HAP-1 (cell line): Measurements from ENCODE around the gene NDOR1.

Experiments
- DNase-seq, 2 experiments: peaks; one replicate each; pipeline ENCODE4 v3.0.0-alpha.2; 2016 to 2020; ENCODE audit warnings: low spot score in 2 of 2
- H3K27me3 ChIP-seq: fragments of 250-450 bp; sonication (Bioruptor Pico); 2 replicates; pipeline ENCODE4 v1.5.1; 2020; ENCODE audit warnings: low read depth, mild to moderate bottlenecking, moderate library complexity
- H3K36me3 ChIP-seq: fragments of 250-450 bp; sonication (Bioruptor Pico); replicated peaks from 2 replicates; pipeline ENCODE4 v1.5.1; 2020; ENCODE audit warnings: mild to moderate bottlenecking
- H3K4me1 ChIP-seq: fragments of 250-450 bp; sonication (Bioruptor Pico); 2 replicates; pipeline ENCODE4 v1.5.1; 2020; ENCODE audit warnings: mild to moderate bottlenecking
- H3K4me3 ChIP-seq: fragments of 250-450 bp; sonication (Bioruptor Pico); 2 replicates; pipeline ENCODE4 v1.5.1; 2020; ENCODE audit warnings: mild to moderate bottlenecking, moderate library complexity
- H3K9me3 ChIP-seq: fragments of 250-450 bp; sonication (Bioruptor Pico); 2 replicates; pipeline ENCODE4 v1.5.1; 2020; ENCODE audit warnings: mild to moderate bottlenecking, moderate library complexity
- in situ Hi-C: fragments of 300-500 bp; cut with MboI; formaldehyde crosslinking; loops from 3 replicates; pipeline ENCODE4 v1.14.3; 2020; ENCODE audit warnings: low sequenced_read_pairs, inconsistent platforms, mixed read lengths

NDOR1 gene

GRCh38 chr9:137220317-137221094 lies 15.0 kb downstream of the NDOR1 start:
- Histone ChIP-seq H3K36me3 (peaks cover 6% of the 10 kb centered on the region), H3K4me3 (no peak overlapping the region), H3K27me3 (no peaks in the 10 kb centered on the region), H3K4me1 (peaks cover 11% of the 10 kb centered on the region), H3K9me3 (no peaks in the 10 kb centered on the region)
- DNase-seq: no peak
- in situ Hi-C loops: no loop called here

- Histone ChIP-seq H3K36me3 (no peaks in the 10 kb centered on the region; the same call in none of the 2 replicates), H3K27me3 (no peaks in the 10 kb centered on the region), H3K9me3 (no peaks in the 10 kb centered on the region), H3K4me1 (peaks cover 11% of the 10 kb centered on the region), H3K4me3 (peak overlapping the region; percentile 41; the same call in 1 of the 2 replicates)
- DNase-seq: no peak
- in situ Hi-C loops: no loop called here
Measured at GRCh38 chr9:137221095-137221505, 15.6 kb downstream of the NDOR1 start.

- DNase-seq: peak in 1 of 2 experiments; percentile 62
- Histone ChIP-seq H3K27me3 (no peaks in the 10 kb centered on the region), H3K4me3 (peak overlapping the region; percentile 41), H3K9me3 (no peaks in the 10 kb centered on the region), H3K4me1 (peaks cover 11% of the 10 kb centered on the region), H3K36me3 (no peaks in the 10 kb centered on the region; the same call in none of the 2 replicates)
- in situ Hi-C loops: no loop called here
Measured at GRCh38 chr9:137221506-137222111, 16.1 kb downstream of the NDOR1 start.

- Histone ChIP-seq H3K27me3 (no peaks in the 10 kb centered on the region), H3K4me1 (peaks cover 11% of the 10 kb centered on the region), H3K9me3 (no peaks in the 10 kb centered on the region), H3K36me3 (no peaks in the 10 kb centered on the region; the same call in none of the 2 replicates), H3K4me3 (peak within 1 kb of the TSS; percentile 84)
- DNase-seq: peak in 1 of 2 experiments; percentile 64
- in situ Hi-C loops: no loop called here
Measured at GRCh38 chr9:137222190-137223077, 16.9 kb downstream of the NDOR1 start, which contains the start of gene RNF208. TSS of gene RNF208 (minus strand) at chr9:137222240. CDS start at chr9:137221212, 1,028 bp downstream.

- peak; percentile 97 to 98 for DNase-seq
- H3K4me1 ChIP-seq: peaks cover 11% of the 10 kb centered on the region
- H3K27me3 ChIP-seq: no peaks in the 10 kb centered on the region
- in situ Hi-C loops: no loop called here
- no peaks in the 10 kb centered on the region for H3K9me3 ChIP-seq
- H3K36me3 ChIP-seq: no peaks in the 10 kb centered on the region; the same call in 1 of the 2 replicates
- H3K4me3 ChIP-seq: peak overlapping the region; percentile 84
Measured at GRCh38 chr9:137223078-137223970, 17.8 kb downstream of the NDOR1 start.

GRCh38 chr9:137224830-137225694 lies 19.6 kb downstream of the NDOR1 start, which contains the start of gene CYSRT1:
TSS of gene CYSRT1 (plus strand) at chr9:137225174. CDS start at chr9:137225622, 448 bp downstream.
- in situ Hi-C loops: loop anchor here (5.0 to 25.0 kb wide), 2 partner anchors 103 to 438 kb away; partner anchors contain the start of genes CCDC183 and TMEM141
- H3K4me3 ChIP-seq: peak within 1 kb of the TSS; percentile 84
- H3K36me3 ChIP-seq: no peaks in the 10 kb centered on the region
- H3K9me3 ChIP-seq: no peaks in the 10 kb centered on the region
- peaks cover 11% of the 10 kb centered on the region for H3K4me1 ChIP-seq
- no peak for DNase-seq
- no peaks in the 10 kb centered on the region for H3K27me3 ChIP-seq

- no peaks in the 10 kb centered on the region for H3K27me3 ChIP-seq
- H3K4me3 ChIP-seq: no peak overlapping the region
- in situ Hi-C loops: loop anchor here (5.0 to 25.0 kb wide), 2 partner anchors 104 to 439 kb away; partner anchors contain the start of genes CCDC183 and TMEM141
- H3K4me1 ChIP-seq: peaks cover 11% of the 10 kb centered on the region
- H3K36me3 ChIP-seq: no peaks in the 10 kb centered on the region
- H3K9me3 ChIP-seq: no peaks in the 10 kb centered on the region
- no peak for DNase-seq
Measured at GRCh38 chr9:137225699-137226331, 20.3 kb downstream of the NDOR1 start.

- no peak for DNase-seq
- in situ Hi-C loops: loop anchor here (5.0 to 25.0 kb wide), 2 partner anchors 104 to 439 kb away; partner anchors contain the start of genes CCDC183 and TMEM141
- Histone ChIP-seq H3K4me3 (no peak overlapping the region), H3K36me3 (no peaks in the 10 kb centered on the region), H3K4me1 (peaks cover 11% of the 10 kb centered on the region), H3K27me3 (no peaks in the 10 kb centered on the region), H3K9me3 (no peaks in the 10 kb centered on the region)
Measured at GRCh38 chr9:137226338-137227053, 21.0 kb downstream of the NDOR1 start.

GRCh38 chr9:137227054-137227852 lies 21.8 kb downstream of the NDOR1 start, which contains the start of gene RNF224:
TSS of gene RNF224 (plus strand) at chr9:137227502. CDS start at chr9:137228336, 834 bp downstream.
- in situ Hi-C loops: loop anchor here (5.0 to 25.0 kb wide), 2 partner anchors 105 to 440 kb away; partner anchors contain the start of genes CCDC183 and TMEM141
- Histone ChIP-seq H3K36me3 (no peaks in the 10 kb centered on the region), H3K4me1 (peaks cover 11% of the 10 kb centered on the region), H3K9me3 (no peaks in the 10 kb centered on the region), H3K4me3 (no peak within 1 kb of the TSS), H3K27me3 (no peaks in the 10 kb centered on the region)
- DNase-seq: peak; percentile 65 to 90

- Histone ChIP-seq H3K36me3 (no peaks in the 10 kb centered on the region), H3K27me3 (no peaks in the 10 kb centered on the region), H3K4me3 (no peak overlapping the region), H3K9me3 (no peaks in the 10 kb centered on the region), H3K4me1 (peaks cover 6% of the 10 kb centered on the region)
- in situ Hi-C loops: loop anchor here (5.0 to 25.0 kb wide), 2 partner anchors 106 to 441 kb away; partner anchors contain the start of genes CCDC183 and TMEM141
- no peak for DNase-seq
Measured at GRCh38 chr9:137227853-137228505, 22.5 kb downstream of the NDOR1 start.
